Ovary (tissue), 3 donors: ENCODE measurements around the gene PDZD4.

Source experiments
- EP300 ChIP-seq: sonication (generic); formaldehyde crosslinking; IDR thresholded peaks from one replicate; pipeline ENCODE4 v1.6.1; 2017; ENCODE audit warnings: antibody characterized with exemption
- POLR2A ChIP-seq: fragments of 450-650 bp; IDR thresholded peaks from one replicate; pipeline ENCODE4 v1.6.1; 2017; ENCODE audit warnings: antibody characterized with exemption, mild to moderate bottlenecking, moderate library complexity
- TF ChIP-seq, protein P1 (sequence below), 3 donors: fragments of 450-650 bp in 2 of 3; fragments of 200-600 bp in 1 of 3; IDR thresholded peaks; one replicate each; pipeline versions ENCODE4 v1.5.1 to v1.8.0; 2016 to 2022; ENCODE audit warnings: antibody characterized with exemption in 3 of 3, mild to moderate bottlenecking in 1 of 3
- donor health status: DM: no; HTN: no; CAD: no.

GRCh38 chrX:153762626-153763173 is 67.6 kb downstream of the PDZD4 start:
- TF ChIP-seq POLR2A (no peak), EP300 (no peak)
- TF ChIP-seq, protein P1, sequence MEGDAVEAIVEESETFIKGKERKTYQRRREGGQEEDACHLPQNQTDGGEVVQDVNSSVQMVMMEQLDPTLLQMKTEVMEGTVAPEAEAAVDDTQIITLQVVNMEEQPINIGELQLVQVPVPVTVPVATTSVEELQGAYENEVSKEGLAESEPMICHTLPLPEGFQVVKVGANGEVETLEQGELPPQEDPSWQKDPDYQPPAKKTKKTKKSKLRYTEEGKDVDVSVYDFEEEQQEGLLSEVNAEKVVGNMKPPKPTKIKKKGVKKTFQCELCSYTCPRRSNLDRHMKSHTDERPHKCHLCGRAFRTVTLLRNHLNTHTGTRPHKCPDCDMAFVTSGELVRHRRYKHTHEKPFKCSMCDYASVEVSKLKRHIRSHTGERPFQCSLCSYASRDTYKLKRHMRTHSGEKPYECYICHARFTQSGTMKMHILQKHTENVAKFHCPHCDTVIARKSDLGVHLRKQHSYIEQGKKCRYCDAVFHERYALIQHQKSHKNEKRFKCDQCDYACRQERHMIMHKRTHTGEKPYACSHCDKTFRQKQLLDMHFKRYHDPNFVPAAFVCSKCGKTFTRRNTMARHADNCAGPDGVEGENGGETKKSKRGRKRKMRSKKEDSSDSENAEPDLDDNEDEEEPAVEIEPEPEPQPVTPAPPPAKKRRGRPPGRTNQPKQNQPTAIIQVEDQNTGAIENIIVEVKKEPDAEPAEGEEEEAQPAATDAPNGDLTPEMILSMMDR (IDR thresholded peaks at IDR 0.05) = no peak
